Endometrium (tissue), 2 donors: ENCODE measurements around the gene ASTL.

Experiments used
- FAIRE-seq: peaks from 2 replicates; lab custom pipeline; 2012; peaks lifted over from hg19 to GRCh38; lab: Jason Lieb, UNC
- donor health status: control.
- donor health status: control.

ASTL gene

GRCh38 chr2:96130483-96130882, 7.8 kb downstream of the ASTL start:
- no peak for FAIRE-seq

GRCh38 chr2:96129528-96130120, 8.7 kb downstream of the ASTL start:
- FAIRE-seq = no peak

GRCh38 chr2:96128456-96128855, 9.8 kb downstream of the ASTL start:
- FAIRE-seq = no peak

DNA sequence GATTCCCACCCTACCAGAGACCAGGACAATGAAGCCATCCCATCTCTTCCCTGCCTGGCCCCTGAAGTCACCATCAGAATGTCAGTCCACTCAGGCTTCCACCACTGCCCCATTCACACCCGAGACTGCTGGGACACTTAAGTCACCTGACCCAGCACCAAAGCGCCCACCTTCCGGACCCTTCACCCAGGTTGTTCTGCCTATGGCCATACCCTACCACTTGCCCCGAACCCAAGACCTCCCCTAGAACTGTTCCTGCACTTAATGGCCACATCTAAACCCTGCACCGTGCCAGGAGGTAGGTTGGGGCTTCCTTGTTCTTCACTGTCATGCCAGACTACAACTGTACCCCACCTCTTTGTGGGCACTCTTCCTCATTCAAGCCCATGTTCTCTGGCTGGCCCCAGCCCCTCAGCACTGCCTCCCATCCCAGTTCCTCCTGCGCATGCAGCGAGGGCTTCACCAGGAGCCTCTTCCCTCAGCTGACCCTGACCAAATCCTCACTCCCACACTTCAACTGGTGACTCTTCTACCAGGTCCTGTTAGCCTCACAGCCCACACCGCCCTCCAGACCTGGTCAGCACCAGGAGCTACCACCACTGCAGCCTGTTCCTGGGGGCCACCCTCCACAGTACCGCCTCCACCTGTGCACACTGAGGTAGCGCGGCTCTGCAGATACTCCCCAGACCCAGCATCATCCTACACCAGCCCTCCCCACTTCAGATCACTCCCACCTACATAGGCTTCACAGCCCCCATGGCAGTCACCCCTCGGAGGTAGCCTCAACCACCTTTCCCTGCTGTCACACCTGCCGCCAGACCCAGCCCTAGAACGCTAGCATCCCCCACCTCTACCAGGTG, 13.7 kb downstream of the ASTL start:
- no peak for FAIRE-seq

DNA sequence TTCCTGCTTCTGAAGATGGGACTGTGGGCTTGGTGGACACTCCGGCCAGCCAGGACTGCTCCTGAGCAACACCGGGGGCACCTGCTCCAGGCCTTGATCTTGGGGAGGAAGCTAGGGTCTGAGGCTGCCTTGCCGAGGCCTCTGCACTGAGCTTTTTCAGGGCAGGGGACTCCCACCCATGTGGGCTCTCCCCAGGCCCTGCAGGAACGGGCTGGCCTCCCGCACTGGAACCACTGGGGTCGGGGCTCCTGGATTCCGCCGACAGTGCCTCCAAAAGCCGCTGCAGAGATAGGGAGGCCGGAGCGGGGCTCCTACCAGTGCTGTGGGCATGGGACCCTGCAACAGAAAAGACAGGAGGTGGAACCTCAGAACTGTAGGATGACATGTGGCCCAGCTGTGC, 14.4 kb downstream of the ASTL start:
- FAIRE-seq = no peak

GRCh38 chr2:96123290-96123689, 15.0 kb downstream of the ASTL start:
- FAIRE-seq = no peak

GRCh38 chr2:96122391-96122790, 15.9 kb downstream of the ASTL start:
- no peak for FAIRE-seq

DNA sequence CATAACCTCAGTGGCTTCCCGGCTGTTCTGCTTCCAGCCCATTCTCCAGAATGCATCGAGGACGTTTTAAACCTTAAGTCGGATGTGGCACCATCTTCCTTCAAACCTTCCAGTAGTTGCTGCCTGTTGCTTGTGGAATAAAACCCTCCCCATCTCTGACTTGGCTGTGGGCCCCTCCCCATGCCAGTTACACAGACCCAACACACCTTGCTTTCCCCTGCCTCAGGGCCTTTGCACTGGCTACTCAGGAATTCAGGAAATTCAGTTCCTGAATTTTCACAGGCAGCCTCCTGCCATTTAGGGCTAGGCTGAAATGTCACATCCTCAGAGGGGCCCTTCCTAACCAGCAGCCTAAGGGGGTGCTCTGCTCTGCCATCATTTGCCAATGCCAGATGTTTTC, 16.9 kb downstream of the ASTL start:
- FAIRE-seq = no peak

DNA sequence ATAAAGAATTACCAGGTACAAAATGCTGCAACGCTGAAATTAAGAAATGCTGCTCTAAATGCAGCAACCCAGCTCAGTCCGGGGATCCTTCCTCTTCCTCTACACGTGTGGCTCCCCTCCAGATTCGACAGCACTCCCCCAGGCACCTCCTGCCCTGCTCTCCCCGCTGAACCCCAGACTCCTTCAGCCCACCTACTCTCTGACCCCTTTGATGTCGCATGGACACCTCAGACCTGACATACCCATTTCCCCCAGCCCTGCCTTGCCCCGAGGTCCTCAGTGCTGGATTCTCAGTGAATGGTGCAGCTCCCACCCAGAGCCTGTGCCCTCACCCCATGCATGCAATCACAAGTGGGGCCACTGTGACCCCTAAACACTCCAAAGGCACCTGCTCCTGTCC, 17.3 kb downstream of the ASTL start:
- FAIRE-seq = no peak

GRCh38 chr2:96120091-96120720, 18.1 kb downstream of the ASTL start:
- FAIRE-seq = no peak

GRCh38 chr2:96119389-96119751, 18.9 kb downstream of the ASTL start:
- no peak for FAIRE-seq

DNA sequence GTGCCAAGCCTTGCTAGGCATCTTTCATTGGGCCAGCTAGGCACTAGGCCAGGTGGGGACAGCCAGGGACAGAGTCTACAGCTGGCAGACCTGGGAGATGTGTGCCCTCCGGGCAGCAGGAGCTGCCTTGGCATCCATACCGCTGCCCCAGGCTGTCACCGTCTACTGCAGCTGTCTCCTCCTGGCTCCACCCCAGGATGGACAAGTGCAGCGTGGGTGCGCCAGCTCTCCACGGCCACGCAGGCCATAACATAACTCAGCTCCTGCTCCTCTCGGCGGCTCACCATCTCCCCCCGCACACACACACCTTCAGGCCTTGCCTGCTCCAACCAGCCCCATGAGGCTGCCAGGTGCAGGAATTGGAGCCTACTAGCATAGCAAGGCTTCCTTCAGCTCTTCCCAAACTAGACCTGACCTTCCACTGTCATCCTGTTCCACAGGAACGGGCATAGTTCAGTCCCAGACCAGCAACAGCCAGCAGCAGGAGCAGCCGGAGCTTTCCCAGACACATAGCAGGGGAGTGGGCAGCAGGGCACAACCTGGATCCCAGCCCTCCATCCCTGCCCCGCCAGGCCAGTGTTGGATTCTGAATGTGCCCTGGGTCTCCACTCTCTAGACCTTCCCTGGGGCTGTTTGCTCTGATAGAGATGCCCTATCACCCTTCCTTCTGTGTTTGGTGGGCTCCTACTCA, 19.5 kb downstream of the ASTL start:
- no peak for FAIRE-seq

DNA sequence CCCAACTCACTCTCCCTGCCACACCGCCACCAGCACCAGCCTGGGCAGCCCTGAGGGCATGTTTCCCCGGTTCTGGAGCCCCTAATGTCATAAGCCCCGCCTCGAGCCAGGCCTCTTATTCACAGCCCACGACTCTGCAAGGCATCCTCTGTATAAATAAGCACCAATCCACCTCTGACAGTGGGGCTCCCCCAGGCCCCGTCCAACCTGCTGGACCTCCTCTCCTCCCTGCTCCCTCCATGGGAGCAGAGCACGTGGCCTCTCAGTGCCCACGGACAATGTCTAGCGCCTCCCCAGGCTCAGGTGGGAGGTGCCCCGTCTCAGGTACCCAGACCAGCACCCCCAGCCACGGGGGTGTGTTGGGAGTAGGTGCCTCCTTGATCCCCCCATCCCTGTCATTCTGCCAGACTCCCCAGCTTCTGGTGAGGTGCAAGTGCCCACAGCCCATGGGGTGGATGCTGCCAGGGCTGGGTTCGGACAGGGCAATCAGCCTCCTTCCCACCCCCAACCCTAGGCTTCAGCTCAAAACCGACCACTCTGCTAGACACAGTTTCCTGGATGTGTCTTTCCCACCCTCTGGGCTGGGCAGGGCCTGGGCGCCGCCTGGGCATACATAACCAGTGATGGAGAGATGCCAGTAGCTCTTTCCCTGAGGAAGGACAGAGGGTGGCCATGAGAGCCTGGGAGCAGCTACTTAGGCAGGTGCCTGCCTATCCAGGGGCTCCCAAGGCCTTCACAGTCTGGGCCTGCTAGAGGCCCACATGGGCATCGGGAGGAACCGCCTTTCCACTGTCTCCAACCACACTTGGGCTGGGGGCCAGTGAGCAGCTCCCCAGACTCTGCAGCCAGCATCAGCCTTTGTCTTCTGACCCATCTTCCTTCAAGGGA, 20.4 kb downstream of the ASTL start:
- no peak for FAIRE-seq

GRCh38 chr2:96116879-96117533, 21.3 kb downstream of the ASTL start:
- no peak for FAIRE-seq

- no peak for FAIRE-seq
Measured at GRCh38 chr2:96116424-96116878, 21.9 kb downstream of the ASTL start, which contains the start of gene ADRA2B. Gene ADRA2B, minus strand, starts transcription at chr2:96116571. Its CDS starts 422 bp downstream, at chr2:96116149.

DNA sequence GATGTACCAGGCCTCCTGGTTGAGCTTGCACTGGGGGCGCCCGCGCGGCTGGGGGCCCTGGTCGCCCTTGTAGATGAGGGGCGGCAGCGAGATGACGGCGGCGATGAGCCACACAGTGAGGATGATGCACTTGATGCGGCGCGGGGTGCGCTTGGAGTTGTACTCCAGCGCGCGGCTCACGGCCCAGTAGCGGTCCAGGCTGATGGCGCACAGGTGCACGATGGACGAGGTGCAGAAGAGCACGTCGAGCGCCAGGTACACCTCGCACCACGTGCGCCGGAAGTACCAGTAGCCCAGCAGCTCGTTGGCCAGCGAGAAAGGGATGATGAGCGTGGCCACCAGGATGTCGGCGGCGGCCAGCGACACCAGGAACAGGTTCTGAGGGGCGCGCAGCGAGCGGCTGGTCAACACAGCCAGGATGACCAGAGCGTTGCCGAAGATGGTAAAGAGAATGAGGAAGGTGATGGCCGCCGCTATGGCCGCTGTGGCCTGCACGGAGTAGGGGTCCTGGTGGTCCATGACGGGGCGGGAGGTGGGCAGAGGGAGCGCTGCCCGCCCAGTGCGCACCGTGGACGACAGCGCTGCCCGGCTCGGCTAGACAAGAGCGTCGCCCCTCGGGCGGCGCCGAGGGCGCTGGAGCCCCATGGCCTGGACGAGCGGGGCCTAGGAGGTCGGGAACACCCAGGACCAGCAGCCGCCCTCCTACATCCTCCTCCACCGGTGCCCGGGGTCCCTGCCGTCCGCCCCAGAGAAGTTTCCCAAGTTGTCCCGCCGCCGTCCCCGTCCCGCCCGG, 22.5 kb downstream of the ASTL start:
- no peak for FAIRE-seq

DNA sequence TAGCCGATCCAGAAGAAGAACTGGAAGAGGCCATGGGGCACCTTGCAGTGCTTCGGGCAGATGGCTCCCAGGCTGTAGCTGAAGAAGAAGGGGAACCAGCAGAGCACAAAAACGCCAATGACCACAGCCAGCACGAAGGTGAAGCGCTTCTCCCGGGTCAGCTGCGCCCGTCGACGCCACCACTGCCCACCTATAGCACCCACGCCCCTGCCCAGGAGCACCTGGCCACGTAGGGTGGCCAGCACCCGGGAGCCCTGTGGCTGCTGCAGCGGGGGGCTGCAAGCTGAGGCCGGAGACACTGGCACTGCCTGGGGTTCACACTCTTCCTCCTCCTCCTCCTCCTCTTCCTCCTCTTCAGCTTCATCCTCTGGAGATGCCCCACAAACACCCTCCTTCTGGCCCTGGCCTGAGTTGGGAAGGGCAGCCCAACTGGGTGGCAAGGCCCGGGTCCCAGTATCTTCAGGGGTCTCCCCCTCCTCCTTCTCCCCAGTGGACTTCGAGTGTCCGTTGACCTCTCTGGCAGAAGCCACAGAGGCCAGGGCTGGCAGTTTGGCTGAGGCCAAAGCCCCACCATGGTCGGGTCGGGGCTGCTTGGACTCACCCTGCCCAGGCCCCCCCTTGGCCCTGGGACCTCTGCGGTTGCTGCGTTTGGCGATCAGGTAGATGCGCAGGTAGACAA, 23.3 kb downstream of the ASTL start:
- FAIRE-seq = no peak

DNA sequence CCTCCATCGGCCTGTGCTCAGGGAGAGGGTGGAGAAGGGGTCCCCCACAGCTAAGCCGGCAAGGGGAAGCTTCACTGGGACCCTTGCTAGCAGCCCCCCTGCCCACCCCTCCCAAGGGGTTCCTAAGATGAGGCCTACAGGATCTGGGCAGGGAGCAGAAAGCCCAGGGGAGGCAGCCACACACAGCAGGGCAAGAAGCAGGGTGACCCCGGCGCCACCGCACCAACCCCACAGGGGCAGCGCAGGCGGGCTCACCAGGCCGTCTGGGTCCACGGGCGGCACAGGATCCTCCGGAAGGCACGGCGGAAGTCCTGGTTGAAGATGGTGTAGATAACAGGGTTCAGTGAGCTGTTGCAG, 23.8 kb downstream of the ASTL start:
- no peak for FAIRE-seq

DNA sequence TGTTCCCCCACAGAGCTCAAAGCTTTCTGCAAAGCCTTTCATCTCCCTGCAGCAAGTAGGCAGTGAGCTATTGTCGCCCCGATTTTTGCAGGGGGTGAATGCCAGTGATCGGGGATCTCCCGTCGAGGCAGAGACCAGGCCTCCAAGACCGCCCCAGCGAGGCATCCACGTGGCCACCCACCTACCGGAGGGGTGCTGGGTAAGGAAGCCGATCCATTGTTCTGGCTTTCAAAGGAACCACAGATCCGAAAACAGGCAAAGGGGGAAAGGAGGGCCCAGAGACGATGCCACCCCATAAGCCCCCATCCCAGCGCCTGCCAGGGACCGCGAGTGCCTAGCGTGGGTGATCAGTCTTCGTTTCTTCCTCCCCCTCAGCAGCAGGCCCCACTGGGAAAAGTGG, 24.4 kb downstream of the ASTL start:
- no peak for FAIRE-seq

DNA sequence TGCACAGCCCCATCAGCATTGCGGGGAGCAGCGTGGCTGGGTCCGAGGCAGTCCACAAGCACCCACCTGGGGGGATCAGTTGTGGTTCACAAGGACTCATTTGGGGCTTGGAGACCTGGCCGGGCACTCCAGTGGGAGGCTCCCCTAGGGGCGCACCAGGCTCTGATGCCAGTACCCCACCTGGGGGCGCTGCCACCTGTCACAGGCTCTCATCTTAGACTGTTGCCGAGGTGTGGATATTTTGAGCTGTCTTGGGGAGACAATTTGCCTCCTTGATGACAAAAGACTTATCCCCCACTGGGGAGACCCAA, 25.0 kb downstream of the ASTL start:
- no peak for FAIRE-seq
